ENCODE data around the gene PRG3. TPM values are rescaled to one million over a fixed set of nuclear protein-coding genes. Genes with fewer than 3 reads are reported as not detected.

Gene PRG3
- total and polyA plus RNA-seq, 2 of the 4 experiments (the other 2 are of a cell fraction), result not detected

DNA sequence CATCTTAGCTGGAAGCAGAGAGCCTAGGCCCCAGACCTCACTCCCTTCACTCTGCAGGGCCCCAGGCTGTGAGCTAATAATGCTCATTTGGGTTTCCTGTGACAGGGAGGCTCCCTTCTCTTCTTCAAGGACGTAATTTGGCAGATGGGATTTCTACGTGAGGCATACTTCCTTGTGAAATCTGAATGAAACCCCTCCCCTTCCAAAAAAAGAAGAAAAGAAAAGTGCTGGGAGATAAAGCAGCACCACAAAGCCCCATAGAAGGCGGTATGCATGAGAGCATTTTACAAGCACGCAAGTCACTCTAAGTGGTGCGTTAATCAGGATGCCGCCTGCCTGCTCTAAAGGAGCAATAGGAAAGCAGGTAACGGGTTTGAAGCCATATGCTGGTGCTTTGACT is 37.1 kb downstream of the PRG3 start:
- intact Hi-C loops (cut with micrococcal nuclease) (loop anchor here (2.0 to 10.0 kb wide), 3 partner anchors 113 to 1181 kb away; no protein-coding TSS in a partner anchor), in situ Hi-C loops (cut with MboI; ENCODE audit: low sequenced_read_pairs) (loop anchor here (5.0 kb wide), 1 partner anchor 183 kb away; no protein-coding TSS in a partner anchor), dilution Hi-C loops (cut with HindIII; ENCODE audit: low sequenced_read_pairs, unreplicated experiment) (no loop called here)
- Histone ChIP-seq H2BK20ac (ENCODE audit: low read depth, low read length) (no peak overlapping the region), H2BK15ac (ENCODE audit: low read depth, low read length) (no peak overlapping the region), H3K79me1 (ENCODE audit: low read depth in 1 of 2, low read length in 2 of 2) (no peaks in the 10 kb centered on the region), H3K9me3 (ENCODE audit: control insufficient read depth, insufficient read depth, low read length) (no peaks in the 10 kb centered on the region), H3K4me3 (ENCODE audit: insufficient read depth, low read depth, low read length) (no peak overlapping the region), H3K27me3 (ENCODE audit: control insufficient read depth, insufficient read depth, low read length) (peaks cover 26% of the 10 kb centered on the region), H3K36me3 (ENCODE audit: control insufficient read depth, insufficient read depth, low read length) (no peaks in the 10 kb centered on the region), H3K27ac (ENCODE audit: insufficient read depth, low read length) (no peak overlapping the region), H3K23ac (ENCODE audit: low read depth, low read length) (no peak overlapping the region), H2AK9ac (replicated peaks; ENCODE audit: low read depth, low read length, poor library complexity) (no peak overlapping the region), H2BK5ac (ENCODE audit: low read depth, low read length, poor library complexity, severe bottlenecking) (no peak overlapping the region), H3K4ac (ENCODE audit: low read depth, low read length) (no peak overlapping the region), H4K5ac (ENCODE audit: low read depth, low read length) (no peak overlapping the region), H2AFZ (replicated peaks; ENCODE audit: low read length, poor library complexity) (no peak overlapping the region), H3K18ac (ENCODE audit: low read depth, low read length) (no peak overlapping the region), H3K4me2 (ENCODE audit: low read depth, low read length) (no peak overlapping the region), H4K91ac (ENCODE audit: insufficient read depth, low read depth, low read length) (no peak overlapping the region), H2BK120ac (ENCODE audit: low read depth, low read length) (no peak overlapping the region), H4K8ac (ENCODE audit: low read depth in 2 of 2, low read length in 2 of 2) (no peak overlapping the region), H3K56ac (ENCODE audit: extremely low read depth, insufficient read depth, low read length) (no peak overlapping the region), H3K9me1 (ENCODE audit: insufficient read depth, low read length) (no peaks in the 10 kb centered on the region), H2AK5ac (ENCODE audit: low read depth, low read length) (no peak overlapping the region), H3K14ac (replicated peaks; ENCODE audit: low read depth, low read length) (no peak overlapping the region), H4K20me1 (ENCODE audit: insufficient read depth, low read length) (no peaks in the 10 kb centered on the region), H3K9ac (ENCODE audit: low read depth, low read length) (no peak overlapping the region), H3K4me1 (ENCODE audit: control insufficient read depth, insufficient read depth, low read length) (no peaks in the 10 kb centered on the region; the same call in 1 of the 2 replicates)
- ChIA-PET POLR2A (ENCODE audit: unreplicated experiment) (no interaction called here), CTCF (interaction anchor here (0.7 to 1.0 kb wide), 2 partner anchors 17 to 149 kb away, joined by 3 read pairs; no protein-coding TSS in a partner anchor)
- BruUV-seq (replicated peaks), result no TSS peak
- ATAC-seq (ENCODE audit: low read depth), result no peak
- DNase-seq, result no peak
- 73% methylated on average over 3 of the region's 7 CpGs; no CpG with 5 or more reads in 1 of the 2 experiments for WGBS, 2 experiments (ENCODE audit: extremely low coverage in 2 of 2, insufficient read length in 1 of 2)
- TF ChIP-seq MXI1 (IDR thresholded peaks at IDR 0.05; ENCODE audit: borderline replicate concordance, low read depth, low read length) (no peak), CHD1 (IDR thresholded peaks at IDR 0.05; ENCODE audit: low read depth, low read length) (no peak)

All from IMR-90 (cell line).